ENCODE measurements around the gene RAD51B. TPM values are rescaled to one million over a fixed set of nuclear protein-coding genes. Genes with fewer than 3 reads are reported as not detected.

RAD51B gene
- total RNA-seq, 1 experiment from 2014 or later = 23.3 TPM

DNA sequence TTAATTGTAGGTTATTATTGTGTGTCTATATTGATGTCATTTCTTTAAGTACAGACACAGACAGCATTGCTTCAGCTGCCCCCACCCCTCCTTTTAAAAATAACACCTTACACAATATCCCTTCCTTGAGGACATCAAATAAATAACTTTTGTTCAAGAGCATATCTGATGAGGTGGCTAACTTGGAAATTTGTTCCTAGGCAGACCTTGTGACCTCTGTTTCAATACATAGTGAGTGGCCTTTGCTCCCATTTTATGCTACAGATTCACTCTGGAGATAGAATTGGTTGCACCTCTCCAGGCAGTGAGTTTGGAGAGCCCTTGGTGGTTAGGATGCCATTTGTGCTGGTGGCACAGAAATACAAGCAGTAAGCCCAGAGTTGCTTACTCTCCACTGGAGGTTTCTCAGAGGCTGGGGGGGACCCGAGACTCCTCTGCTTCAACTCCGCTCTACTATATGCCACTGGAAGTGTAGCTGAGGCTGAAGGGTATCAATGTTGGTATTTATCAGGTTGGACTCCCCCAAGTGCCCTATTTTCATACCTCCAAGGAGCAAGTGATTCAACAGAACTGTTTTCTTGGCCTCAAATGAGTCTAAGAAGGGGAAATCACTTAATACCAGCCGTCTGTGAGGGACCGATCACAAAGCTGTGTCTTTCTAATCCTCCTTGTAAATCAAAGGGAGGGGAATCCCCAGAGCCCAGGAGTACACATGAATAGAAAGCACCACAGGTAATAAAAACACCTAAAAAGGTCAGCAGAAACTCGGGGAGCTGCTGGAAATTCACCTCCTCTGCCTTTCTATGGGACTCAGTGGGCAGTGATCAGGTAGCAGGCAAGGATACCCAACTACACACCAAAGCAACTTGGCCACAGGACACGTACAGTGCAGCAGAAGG, 463.1 kb downstream of the RAD51B start:
- Histone ChIP-seq H3K27ac (ENCODE audit: low read depth, low read length, poor library complexity, severe bottlenecking) (no peak overlapping the region), H3K36me3 (ENCODE audit: insufficient read depth, low read length, poor library complexity, severe bottlenecking) (no peaks in the 10 kb centered on the region), H3K27me3 (replicated peaks; ENCODE audit: insufficient read depth, low read depth, low read length, poor library complexity) (no peaks in the 10 kb centered on the region), H3K9me3 (ENCODE audit: low read depth, low read length, poor library complexity, severe bottlenecking) (no peaks in the 10 kb centered on the region), H3K4me1 (ENCODE audit: insufficient read depth, low read length, poor library complexity, severe bottlenecking) (no peaks in the 10 kb centered on the region), H3K4me3 (ENCODE audit: low read depth, low read length, poor library complexity, severe bottlenecking) (no peak overlapping the region)
- no TSS peak for BruUV-seq (replicated peaks)
- intact Hi-C loops (cut with micrococcal nuclease; ENCODE audit: unreplicated experiment) = no loop called here
- no peak for DNase-seq (ENCODE audit: low spot score)
- TF ChIP-seq EZH2 (IDR thresholded peaks at IDR 0.05; ENCODE audit: borderline replicate concordance, low read depth, low read length, poor library complexity, severe bottlenecking) = no peak
- TF ChIP-seq, protein P1, sequence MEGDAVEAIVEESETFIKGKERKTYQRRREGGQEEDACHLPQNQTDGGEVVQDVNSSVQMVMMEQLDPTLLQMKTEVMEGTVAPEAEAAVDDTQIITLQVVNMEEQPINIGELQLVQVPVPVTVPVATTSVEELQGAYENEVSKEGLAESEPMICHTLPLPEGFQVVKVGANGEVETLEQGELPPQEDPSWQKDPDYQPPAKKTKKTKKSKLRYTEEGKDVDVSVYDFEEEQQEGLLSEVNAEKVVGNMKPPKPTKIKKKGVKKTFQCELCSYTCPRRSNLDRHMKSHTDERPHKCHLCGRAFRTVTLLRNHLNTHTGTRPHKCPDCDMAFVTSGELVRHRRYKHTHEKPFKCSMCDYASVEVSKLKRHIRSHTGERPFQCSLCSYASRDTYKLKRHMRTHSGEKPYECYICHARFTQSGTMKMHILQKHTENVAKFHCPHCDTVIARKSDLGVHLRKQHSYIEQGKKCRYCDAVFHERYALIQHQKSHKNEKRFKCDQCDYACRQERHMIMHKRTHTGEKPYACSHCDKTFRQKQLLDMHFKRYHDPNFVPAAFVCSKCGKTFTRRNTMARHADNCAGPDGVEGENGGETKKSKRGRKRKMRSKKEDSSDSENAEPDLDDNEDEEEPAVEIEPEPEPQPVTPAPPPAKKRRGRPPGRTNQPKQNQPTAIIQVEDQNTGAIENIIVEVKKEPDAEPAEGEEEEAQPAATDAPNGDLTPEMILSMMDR (conservative IDR thresholded peaks at IDR 0.05; ENCODE audit: low read depth, low read length) = no peak
- CTCF ChIA-PET = no interaction called here
- POLR2A ChIA-PET (ENCODE audit: low non-redundant PET) = interaction anchor here (0.7 kb wide), 1 partner anchor 177 kb away, joined by 8 read pairs; no protein-coding TSS in a partner anchor

DNA sequence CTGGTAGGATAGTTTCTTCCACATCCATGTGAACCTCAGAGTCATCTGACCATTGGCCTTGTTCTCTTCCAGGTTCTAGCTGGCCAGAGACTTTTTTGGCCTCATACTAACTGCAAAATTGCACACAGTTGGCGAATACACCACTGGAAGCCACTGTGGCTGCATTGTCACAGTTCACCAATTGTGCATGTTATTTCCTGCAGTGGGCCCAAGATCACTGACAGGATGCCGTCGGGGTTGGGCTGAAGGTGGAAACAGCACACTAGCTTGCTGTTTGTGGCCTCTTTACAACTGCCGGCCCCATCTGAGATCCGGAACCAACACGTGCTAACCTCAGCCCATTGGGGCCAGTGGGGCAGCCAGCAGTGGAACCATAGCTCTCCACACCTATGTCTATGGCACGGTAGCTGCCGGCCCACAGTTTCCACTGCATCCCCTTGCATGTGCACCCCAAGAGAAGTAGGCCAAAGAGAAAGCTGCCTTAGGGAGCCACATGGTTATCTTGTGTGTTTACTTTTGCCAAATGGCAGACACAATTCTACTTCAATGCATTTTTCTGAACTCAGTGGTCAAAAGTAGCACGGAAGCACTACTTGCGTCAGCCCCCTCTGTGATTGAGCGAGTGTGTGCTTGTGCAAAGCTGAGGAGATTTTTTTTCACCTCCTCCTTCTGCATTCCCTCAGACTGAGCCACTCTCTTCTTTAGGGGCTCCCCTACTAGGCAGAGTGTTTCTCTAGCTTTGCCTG, 464.0 kb downstream of the RAD51B start:
- no TSS peak for BruUV-seq (replicated peaks)
- POLR2A ChIA-PET (ENCODE audit: low non-redundant PET) = no interaction called here
- Histone ChIP-seq H3K36me3 (ENCODE audit: insufficient read depth, low read length, poor library complexity, severe bottlenecking) (no peaks in the 10 kb centered on the region), H3K27ac (ENCODE audit: low read depth, low read length, poor library complexity, severe bottlenecking) (no peak overlapping the region), H3K27me3 (replicated peaks; ENCODE audit: insufficient read depth, low read depth, low read length, poor library complexity) (no peaks in the 10 kb centered on the region), H3K4me1 (ENCODE audit: insufficient read depth, low read length, poor library complexity, severe bottlenecking) (no peaks in the 10 kb centered on the region), H3K9me3 (ENCODE audit: low read depth, low read length, poor library complexity, severe bottlenecking) (no peaks in the 10 kb centered on the region), H3K4me3 (ENCODE audit: low read depth, low read length, poor library complexity, severe bottlenecking) (no peak overlapping the region)
- intact Hi-C loops (cut with micrococcal nuclease; ENCODE audit: unreplicated experiment) = no loop called here
- CTCF ChIA-PET = no interaction called here
- no peak for DNase-seq (ENCODE audit: low spot score)
- TF ChIP-seq EZH2 (IDR thresholded peaks at IDR 0.05; ENCODE audit: borderline replicate concordance, low read depth, low read length, poor library complexity, severe bottlenecking) = no peak
- TF ChIP-seq, protein P1 (conservative IDR thresholded peaks at IDR 0.05; ENCODE audit: low read depth, low read length) = no peak

DNA sequence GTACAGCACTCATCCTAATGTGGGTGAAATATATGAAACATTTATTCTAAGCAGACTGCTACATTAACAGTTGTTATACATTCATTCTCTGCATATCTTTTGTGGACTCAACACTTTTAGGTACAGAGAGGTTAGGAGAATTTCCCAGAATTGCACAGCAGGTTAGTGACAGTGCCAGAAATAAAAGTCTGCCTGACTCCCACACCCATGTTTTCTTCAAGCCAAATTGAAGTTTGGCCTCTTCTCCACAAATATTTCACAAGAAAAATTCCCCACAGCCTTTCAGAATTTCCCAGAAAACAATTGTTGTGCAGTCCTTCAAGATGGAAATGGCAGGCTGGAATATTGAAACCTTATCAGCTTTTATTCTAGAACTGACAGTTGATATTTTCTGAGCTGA, 464.8 kb downstream of the RAD51B start:
- intact Hi-C loops (cut with micrococcal nuclease; ENCODE audit: unreplicated experiment) = no loop called here
- H3K36me3 ChIP-seq (ENCODE audit: insufficient read depth, low read length, poor library complexity, severe bottlenecking) = no peaks in the 10 kb centered on the region
- H3K4me3 ChIP-seq (ENCODE audit: low read depth, low read length, poor library complexity, severe bottlenecking) = no peak overlapping the region
- ChIA-PET POLR2A (ENCODE audit: low non-redundant PET) (no interaction called here), CTCF (no interaction called here)
- H3K4me1 ChIP-seq (ENCODE audit: insufficient read depth, low read length, poor library complexity, severe bottlenecking) = no peaks in the 10 kb centered on the region
- no TSS peak for BruUV-seq (replicated peaks)
- no peaks in the 10 kb centered on the region for H3K27me3 ChIP-seq (replicated peaks; ENCODE audit: insufficient read depth, low read depth, low read length, poor library complexity)
- H3K9me3 ChIP-seq (ENCODE audit: low read depth, low read length, poor library complexity, severe bottlenecking) = no peaks in the 10 kb centered on the region
- no peak for DNase-seq (ENCODE audit: low spot score)
- no peak overlapping the region for H3K27ac ChIP-seq (ENCODE audit: low read depth, low read length, poor library complexity, severe bottlenecking)
- TF ChIP-seq, protein P1 (conservative IDR thresholded peaks at IDR 0.05; ENCODE audit: low read depth, low read length) = no peak
- no peak for TF ChIP-seq EZH2 (IDR thresholded peaks at IDR 0.05; ENCODE audit: borderline replicate concordance, low read depth, low read length, poor library complexity, severe bottlenecking)

Measured in A673 (cell line).